ENCODE measurements around the gene RNF227.

The RNF227 gene

GRCh38 chr17:7885367-7886226 lies 30.5 kb downstream of the RNF227 start:
- 0 out of 2 replicates have a peak, but pooled peaks have one; percentile 14 for TF ChIP-seq CTCF (IDR thresholded peaks at IDR 0.05; ENCODE audit: control insufficient read depth, extremely low read depth, insufficient read depth)
- peak overlapping the region; percentile 77 for H3K4me3 ChIP-seq (ENCODE audit: low read depth, low read length)
- DNase-seq (ENCODE audit: low read depth): no peak

DNA sequence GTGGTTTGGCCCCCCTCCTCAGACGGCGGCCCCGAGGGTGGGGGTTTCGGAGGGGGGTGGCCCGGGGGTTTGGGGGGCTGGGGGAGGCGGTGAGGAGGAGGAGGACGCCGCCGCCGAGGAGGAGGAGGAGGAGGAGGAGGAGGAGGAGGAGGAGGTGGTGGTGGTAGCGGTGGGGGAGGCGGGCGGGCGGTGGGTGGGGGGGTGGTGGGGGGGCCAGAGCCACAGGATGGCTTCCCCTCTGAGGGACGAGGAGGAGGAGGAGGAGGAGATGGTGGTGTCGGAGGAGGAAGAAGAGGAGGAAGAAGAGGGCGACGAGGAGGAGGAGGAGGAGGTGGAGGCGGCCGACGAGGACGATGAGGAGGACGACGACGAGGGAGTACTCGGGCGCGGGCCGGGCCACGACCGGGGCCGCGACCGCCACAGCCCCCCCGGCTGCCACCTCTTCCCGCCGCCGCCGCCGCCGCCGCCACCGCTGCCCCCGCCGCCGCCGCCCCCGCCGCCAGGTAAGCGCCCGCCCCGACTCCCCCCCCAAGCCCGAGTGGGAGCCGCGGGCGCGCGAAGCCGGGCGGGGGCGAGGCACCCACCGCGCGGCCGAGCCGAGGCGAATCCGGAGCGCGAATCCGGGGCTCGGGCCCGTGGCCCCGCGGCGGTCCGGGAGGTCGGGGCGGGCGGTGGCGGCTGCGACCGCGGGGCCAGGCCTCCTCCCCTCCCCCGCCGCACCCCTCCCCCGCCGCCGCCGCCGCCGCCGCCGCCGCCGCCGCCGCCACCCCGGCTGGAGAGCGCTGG lies 31.3 kb downstream of the RNF227 start:
- no peak for DNase-seq (ENCODE audit: low read depth)
- no peak for TF ChIP-seq CTCF (IDR thresholded peaks at IDR 0.05; ENCODE audit: control insufficient read depth, extremely low read depth, insufficient read depth)
- H3K4me3 ChIP-seq (ENCODE audit: low read depth, low read length): peak overlapping the region; percentile 77

DNA sequence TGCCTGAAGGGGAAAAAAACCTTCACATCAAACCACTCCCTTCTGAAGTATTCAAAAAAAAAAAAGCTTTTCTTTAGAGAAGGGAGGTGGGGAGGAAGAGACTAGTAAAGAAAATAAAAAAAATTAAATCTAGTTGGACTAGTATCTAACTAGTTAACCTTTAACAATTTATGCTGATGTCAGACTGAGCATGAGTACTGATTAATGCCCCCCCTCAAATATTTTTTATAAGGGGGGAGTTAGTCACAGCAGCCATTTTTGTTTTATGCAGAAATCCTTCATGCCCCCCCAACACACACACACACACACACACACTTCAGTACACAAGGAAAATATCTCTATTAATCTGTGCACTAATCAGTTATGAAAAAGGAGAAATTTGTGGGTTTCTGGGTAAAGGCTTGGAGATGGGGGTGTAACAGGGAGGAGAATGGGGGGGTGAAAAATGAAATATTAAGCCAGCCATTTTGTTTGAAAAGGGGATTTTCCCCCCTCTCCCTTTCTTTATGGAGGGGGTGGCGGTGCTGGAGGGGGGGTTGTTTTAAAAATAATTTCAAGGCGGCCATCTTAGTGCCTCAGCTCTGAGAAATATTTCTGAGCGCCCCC lies 32.2 kb downstream of the RNF227 start:
- peak overlapping the region; percentile 50 for H3K4me3 ChIP-seq (ENCODE audit: low read depth, low read length)
- no peak for DNase-seq (ENCODE audit: low read depth)
- no peak for TF ChIP-seq CTCF (IDR thresholded peaks at IDR 0.05; ENCODE audit: control insufficient read depth, extremely low read depth, insufficient read depth)

GRCh38 chr17:7882629-7883028 lies 33.5 kb downstream of the RNF227 start:
- DNase-seq (ENCODE audit: low read depth): no peak
- no peak for TF ChIP-seq CTCF (IDR thresholded peaks at IDR 0.05; ENCODE audit: control insufficient read depth, extremely low read depth, insufficient read depth)
- no peak overlapping the region for H3K4me3 ChIP-seq (ENCODE audit: low read depth, low read length)

DNA sequence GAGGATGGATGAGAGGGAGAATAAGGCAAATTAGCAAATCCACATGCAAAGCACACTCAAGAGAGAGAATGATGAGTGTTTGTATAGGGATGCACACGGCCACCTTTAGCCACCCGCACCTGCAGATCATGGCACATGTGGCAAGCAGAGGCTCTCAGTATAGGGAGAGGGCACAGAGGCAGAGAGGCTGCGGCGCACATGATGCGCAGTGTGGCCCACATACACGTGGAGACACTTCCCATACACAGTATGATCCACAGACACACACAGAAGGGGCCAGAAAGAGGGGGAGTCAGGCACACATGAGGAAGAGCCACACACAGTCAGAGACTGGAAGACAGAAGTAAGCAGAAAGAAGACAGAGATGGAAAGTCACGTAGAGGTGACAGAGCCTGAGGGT lies 34.0 kb downstream of the RNF227 start:
- H3K4me3 ChIP-seq (ENCODE audit: low read depth, low read length): no peak overlapping the region
- no peak for DNase-seq (ENCODE audit: low read depth)
- TF ChIP-seq CTCF (IDR thresholded peaks at IDR 0.05; ENCODE audit: control insufficient read depth, extremely low read depth, insufficient read depth): no peak

GRCh38 chr17:7881276-7882054 lies 34.6 kb downstream of the RNF227 start:
- no peak overlapping the region for H3K4me3 ChIP-seq (ENCODE audit: low read depth, low read length)
- TF ChIP-seq CTCF (IDR thresholded peaks at IDR 0.05; ENCODE audit: control insufficient read depth, extremely low read depth, insufficient read depth): no peak
- DNase-seq (ENCODE audit: low read depth): no peak

Data from LNCaP clone FGC (cell line).